Measurements from ENCODE around the gene WHAMM. TPM values are rescaled to one million over a fixed set of nuclear protein-coding genes. Genes with fewer than 3 reads are reported as not detected.

Gene WHAMM
- total and polyA plus RNA-seq, 12 donors: 3.7 to 10.0 (median 6.9) TPM

DNA sequence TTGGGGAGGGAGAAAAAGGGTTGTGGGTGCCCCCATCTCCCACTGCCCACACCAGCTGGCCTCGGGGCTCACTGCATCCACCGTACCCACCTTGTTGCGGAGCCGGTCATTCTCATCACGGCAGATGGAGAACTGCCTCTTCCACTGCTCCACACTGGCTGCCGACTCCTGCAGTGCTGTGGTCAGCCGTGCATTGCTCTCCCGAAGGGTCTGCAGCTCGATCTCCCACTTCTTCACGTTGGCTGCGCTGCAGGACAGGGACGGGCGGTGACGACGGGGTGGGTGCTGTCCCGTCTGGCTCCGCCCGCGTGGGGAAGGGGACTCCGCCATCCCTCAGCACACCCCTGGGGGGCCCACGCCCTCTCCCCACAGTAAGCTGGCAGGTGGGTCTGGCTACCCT, 45.1 kb downstream of the WHAMM start:
- no peak for TF ChIP-seq POLR2A (IDR thresholded peaks at IDR 0.05)
- TF ChIP-seq, protein P1, sequence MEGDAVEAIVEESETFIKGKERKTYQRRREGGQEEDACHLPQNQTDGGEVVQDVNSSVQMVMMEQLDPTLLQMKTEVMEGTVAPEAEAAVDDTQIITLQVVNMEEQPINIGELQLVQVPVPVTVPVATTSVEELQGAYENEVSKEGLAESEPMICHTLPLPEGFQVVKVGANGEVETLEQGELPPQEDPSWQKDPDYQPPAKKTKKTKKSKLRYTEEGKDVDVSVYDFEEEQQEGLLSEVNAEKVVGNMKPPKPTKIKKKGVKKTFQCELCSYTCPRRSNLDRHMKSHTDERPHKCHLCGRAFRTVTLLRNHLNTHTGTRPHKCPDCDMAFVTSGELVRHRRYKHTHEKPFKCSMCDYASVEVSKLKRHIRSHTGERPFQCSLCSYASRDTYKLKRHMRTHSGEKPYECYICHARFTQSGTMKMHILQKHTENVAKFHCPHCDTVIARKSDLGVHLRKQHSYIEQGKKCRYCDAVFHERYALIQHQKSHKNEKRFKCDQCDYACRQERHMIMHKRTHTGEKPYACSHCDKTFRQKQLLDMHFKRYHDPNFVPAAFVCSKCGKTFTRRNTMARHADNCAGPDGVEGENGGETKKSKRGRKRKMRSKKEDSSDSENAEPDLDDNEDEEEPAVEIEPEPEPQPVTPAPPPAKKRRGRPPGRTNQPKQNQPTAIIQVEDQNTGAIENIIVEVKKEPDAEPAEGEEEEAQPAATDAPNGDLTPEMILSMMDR (IDR thresholded peaks at IDR 0.05): no peak
- Histone ChIP-seq H3K27me3 (no peaks in the 10 kb centered on the region), H3K9me3 (replicated peaks in 1 of 3) (no peaks in the 10 kb centered on the region), H3K4me1 (replicated peaks in 1 of 2) (peaks cover 7 to 28% of the 10 kb centered on the region in 2 donors), H3K36me3 (replicated peaks in 1 of 2) (no peaks in the 10 kb centered on the region), H3K27ac (no peak overlapping the region), H3K4me3 (no peak overlapping the region)
- 94 to 95% (median 94%) methylated on average over 9 to 21 of the region's 21 CpGs for WGBS, 4 donors
- peak in 2 of 7 donors; percentile 15 to 30 for DNase-seq
- intact Hi-C loops (cut with DNase I): loop anchor here in 1 of 2 donors (5.0 kb wide), 1 partner anchor 128 kb away; no protein-coding TSS in a partner anchor

DNA sequence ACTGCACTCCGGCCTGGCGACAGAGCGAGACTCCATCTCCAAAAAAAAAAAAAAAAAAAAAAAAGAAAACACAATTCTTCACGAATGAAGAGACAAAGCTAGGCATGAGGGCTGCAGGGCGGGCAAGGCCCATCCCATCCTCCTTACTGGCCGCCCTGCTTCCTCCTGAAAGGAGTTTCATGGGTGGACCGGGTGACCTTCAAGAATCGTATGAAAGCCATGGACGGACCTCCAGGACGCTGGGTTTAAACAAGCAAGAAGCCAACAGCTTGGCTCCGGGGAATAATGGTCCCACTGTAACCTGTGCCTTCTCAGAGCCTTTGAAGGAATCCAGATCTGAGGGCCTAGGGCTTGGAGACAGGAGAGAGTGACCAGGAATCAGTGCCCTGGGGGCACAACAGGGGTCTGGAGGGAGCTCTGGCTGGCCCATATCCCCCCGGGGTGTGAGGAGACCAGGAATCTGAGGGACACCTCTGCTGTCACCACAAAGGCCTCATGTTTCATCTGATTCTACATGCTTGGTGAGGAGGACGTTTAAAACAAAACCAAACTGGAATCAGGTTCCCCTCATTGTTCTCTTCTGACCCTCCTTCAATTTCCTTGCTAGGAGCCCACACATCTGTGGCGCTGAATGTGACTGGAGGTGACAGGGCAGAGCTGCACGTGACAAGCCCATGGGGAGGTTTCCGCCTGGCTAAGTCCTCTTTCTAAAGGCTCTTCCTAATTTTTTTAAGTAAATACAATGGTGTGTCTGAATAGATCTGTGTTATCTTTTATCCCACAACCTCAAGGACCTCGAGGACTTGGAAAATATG, 46.1 kb downstream of the WHAMM start:
- Histone ChIP-seq H3K27ac (peak overlapping the region in 3 of 5 donors; percentile 61 to 67 (median 66)), H3K36me3 (replicated peaks in 1 of 2) (no peaks in the 10 kb centered on the region), H3K9me3 (replicated peaks in 1 of 3) (no peaks in the 10 kb centered on the region), H3K4me1 (replicated peaks in 1 of 2) (peaks cover 5 to 19% of the 10 kb centered on the region in 2 donors), H3K4me3 (no peak overlapping the region), H3K27me3 (no peaks in the 10 kb centered on the region)
- TF ChIP-seq POLR2A (IDR thresholded peaks at IDR 0.05): no peak
- TF ChIP-seq, protein P1 (IDR thresholded peaks at IDR 0.05): no peak
- intact Hi-C loops (cut with DNase I): no loop called here
- WGBS, 4 donors: 68 to 72% (median 70%) methylated on average over 15 to 17 of the region's 17 CpGs
- peak in 5 of 7 donors; percentile 19 to 50 (median 31) for DNase-seq

DNA sequence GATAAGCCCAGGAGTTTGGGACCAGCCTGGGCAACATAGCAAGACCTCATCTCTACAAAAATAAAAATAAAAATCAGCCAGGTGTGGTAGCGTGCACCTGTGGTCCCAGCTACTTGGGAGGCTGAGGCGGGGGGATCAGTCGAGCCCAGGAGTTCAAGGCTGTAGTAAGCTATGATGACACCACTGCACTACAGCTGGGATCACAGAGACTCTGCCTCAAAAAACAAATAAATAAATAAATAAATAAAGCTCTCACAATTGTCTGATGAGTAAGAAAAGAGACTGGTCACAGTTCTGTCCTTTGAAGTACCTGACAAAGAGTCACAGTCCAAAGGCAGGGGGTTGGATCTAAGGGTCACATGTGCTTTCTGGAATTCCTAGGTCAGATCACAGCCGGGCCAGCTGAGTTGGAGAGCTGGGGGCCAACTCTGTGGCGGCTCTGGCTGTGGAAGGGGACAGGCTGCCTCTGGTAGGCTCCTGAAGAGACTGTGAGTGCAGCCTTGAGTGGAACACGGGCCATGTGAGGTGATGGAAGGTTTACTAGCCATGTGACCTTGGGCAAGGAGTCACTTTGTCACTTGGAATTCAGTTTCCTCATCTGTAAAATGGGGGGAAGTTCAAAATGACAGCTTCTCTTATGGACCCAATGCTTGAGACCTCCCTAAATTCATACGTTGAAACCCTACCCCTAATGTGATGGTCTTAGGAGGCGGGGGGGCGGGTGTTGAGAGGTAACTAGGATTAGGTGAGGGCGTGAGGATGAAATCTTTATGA, 47.2 kb downstream of the WHAMM start:
- TF ChIP-seq, protein P1 (IDR thresholded peaks at IDR 0.05): no peak
- peak in 1 of 2 donors; percentile 24 for TF ChIP-seq POLR2A (IDR thresholded peaks at IDR 0.05)
- Histone ChIP-seq H3K36me3 (replicated peaks in 1 of 2) (no peaks in the 10 kb centered on the region), H3K4me1 (replicated peaks in 1 of 2) (peaks cover 5 to 13% of the 10 kb centered on the region in 2 donors), H3K9me3 (replicated peaks in 1 of 3) (no peaks in the 10 kb centered on the region), H3K27me3 (no peaks in the 10 kb centered on the region), H3K27ac (peak overlapping the region in 3 of 5 donors; percentile 61 to 67 (median 66)), H3K4me3 (no peak overlapping the region)
- WGBS, 4 donors: 75 to 81% (median 76%) methylated on average over 10 of the region's 10 CpGs
- intact Hi-C loops (cut with DNase I): no loop called here
- peak in 5 of 7 donors; percentile 46 to 65 (median 58) for DNase-seq

DNA sequence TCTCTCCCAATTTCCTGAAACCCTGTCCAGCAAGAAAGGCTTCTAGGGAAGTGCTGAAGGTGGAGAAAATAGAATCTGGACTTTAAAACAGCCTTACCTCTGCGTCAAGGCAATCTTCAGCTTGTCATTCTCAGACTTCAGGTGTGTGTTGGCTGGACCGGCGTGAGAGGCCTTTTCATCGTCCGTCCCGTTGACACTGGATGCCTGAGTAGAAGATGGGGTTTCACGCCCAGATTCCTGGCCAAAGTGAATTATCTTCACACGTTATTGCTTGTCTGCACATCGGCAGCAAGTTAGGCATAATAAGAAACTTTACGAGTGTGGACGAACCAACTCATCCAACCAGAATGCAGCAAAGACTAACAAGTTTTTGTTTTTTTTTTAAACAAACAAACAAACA, 49.5 kb downstream of the WHAMM start:
- peaks cover 5 to 13% of the 10 kb centered on the region in 2 donors for H3K4me1 ChIP-seq (replicated peaks in 1 of 2)
- TF ChIP-seq POLR2A (IDR thresholded peaks at IDR 0.05): no peak
- TF ChIP-seq, protein P1 (IDR thresholded peaks at IDR 0.05): no peak
- H3K9me3 ChIP-seq (replicated peaks in 1 of 3): no peaks in the 10 kb centered on the region
- no peak overlapping the region for H3K27ac ChIP-seq
- H3K27me3 ChIP-seq: no peaks in the 10 kb centered on the region
- 92 to 98% (median 95%) methylated on average over 11 of the region's 11 CpGs for WGBS, 4 donors
- intact Hi-C loops (cut with DNase I): no loop called here
- H3K4me3 ChIP-seq: no peak overlapping the region
- peak in 1 of 7 donors; percentile 10 for DNase-seq
- H3K36me3 ChIP-seq (replicated peaks in 1 of 2): no peaks in the 10 kb centered on the region

All from adrenal gland (tissue), 12 donors.